GM21723 (cell line): Measurements from ENCODE around the gene UBP1.
"Not testable (repeated sequence)": the region's sequence is repeated elsewhere in the genome, so short reads cannot be mapped to it uniquely, and the experiment has no call there.

Source experiments
- ATAC-seq: cut with Tn5 transposase; IDR thresholded peaks from one replicate; pipeline ENCODE4 v1.9.1; 2021; ENCODE audit warnings: mild to moderate bottlenecking, moderate library complexity; ENCODE audit not compliant: unreplicated experiment

Gene UBP1

GRCh38 chr3:33437556-33438283, 2.5 kb downstream of the UBP1 start:
- no peak for ATAC-seq

DNA sequence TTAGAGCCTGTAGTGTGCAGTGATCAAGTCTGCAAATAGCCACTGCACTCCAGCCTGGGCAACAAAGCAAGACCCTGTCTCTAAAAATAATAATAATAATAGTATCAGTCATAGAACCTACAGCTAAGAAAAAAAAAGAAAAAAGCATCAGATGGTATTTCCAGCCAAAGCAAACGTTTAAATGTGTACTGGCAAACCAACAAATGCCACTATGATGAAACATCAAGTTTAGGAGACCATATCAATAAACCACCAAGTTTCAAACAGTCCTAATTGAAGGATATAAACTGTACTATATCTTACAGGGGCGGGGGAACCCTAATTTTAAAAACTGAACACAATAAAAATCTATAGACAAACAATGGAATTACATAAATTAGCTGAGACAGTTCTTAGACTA, 6.4 kb downstream of the UBP1 start:
- ATAC-seq, result no peak

GRCh38 chr3:33430571-33430970, 9.6 kb downstream of the UBP1 start:
- no peak for ATAC-seq

DNA sequence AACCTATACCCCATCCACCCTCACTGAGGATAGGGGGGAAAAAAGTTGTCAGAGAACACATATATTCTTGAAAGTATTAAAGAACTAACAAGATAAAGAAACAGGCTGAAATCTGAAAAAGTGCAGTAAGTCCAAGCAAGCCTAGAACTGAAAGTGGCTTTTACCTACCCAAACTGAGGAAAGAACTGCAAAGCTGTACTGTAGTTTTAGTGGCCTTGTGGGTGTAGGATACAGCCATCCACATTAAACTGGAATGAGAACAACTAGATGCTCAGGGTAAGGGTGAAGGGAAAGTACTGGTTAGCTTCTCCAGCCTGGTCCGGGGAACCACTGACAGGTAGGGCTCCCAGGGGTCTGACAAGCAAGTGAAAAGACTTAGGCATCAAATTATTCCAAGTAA, 10.1 kb downstream of the UBP1 start:
- ATAC-seq, result peak; percentile 43

GRCh38 chr3:33429306-33429705, 10.9 kb downstream of the UBP1 start:
- ATAC-seq, result not testable (repeated sequence)

GRCh38 chr3:33428734-33429133, 11.5 kb downstream of the UBP1 start:
- ATAC-seq, result no peak

DNA sequence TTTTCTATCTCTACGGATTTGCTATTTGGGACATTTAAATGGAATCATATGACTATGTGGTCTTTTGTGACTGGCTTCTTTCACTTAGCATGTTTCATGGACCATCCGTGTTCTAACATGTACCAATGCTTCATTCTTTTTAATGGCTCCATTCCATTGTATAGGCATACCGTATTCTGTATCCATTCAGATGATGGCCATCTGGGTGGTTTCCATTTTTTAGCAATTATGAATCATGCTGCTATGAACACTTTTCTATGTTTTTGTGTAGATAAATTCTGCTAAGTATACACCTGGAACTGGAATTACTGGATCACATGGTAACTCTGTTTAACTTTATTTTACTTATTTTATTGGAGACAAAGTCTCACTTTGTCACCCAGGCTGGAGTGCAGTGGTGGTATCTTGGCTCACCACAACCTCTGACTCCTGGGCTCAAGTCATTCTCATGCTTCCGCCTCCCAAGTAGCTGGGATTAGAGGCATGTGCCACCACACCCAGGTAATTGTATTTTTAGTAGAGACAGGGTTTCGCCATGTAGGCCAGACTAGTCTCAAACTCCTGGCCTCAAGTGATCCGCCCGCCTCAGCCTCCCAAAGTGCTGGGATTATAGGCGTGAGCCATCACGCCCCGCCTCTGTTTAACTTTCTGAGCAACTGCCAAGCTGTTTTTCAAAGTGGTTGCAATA, 13.4 kb downstream of the UBP1 start:
- ATAC-seq, result no peak

- no peak for ATAC-seq
These were observed 14.1 kb downstream of the UBP1 start for GRCh38 chr3:33426068-33426467.

DNA sequence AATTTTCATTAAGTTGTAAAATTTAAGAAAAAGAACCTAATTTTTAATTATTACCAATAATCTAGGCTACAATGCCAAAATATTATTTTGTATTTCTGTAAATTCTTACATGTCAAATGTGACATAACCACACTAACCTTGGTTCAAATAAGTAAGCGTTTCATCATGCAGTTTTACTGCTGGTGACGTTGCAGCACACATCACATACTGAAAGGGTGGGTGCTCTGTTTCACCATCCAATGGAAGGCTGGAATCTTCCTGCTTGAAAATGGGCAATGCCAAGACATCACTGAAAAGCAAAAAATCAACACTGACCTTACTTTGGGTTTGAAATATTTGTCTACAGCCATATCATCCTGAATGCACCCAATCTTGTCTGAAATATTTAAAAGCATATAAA, 14.8 kb downstream of the UBP1 start:
- ATAC-seq, result no peak

DNA sequence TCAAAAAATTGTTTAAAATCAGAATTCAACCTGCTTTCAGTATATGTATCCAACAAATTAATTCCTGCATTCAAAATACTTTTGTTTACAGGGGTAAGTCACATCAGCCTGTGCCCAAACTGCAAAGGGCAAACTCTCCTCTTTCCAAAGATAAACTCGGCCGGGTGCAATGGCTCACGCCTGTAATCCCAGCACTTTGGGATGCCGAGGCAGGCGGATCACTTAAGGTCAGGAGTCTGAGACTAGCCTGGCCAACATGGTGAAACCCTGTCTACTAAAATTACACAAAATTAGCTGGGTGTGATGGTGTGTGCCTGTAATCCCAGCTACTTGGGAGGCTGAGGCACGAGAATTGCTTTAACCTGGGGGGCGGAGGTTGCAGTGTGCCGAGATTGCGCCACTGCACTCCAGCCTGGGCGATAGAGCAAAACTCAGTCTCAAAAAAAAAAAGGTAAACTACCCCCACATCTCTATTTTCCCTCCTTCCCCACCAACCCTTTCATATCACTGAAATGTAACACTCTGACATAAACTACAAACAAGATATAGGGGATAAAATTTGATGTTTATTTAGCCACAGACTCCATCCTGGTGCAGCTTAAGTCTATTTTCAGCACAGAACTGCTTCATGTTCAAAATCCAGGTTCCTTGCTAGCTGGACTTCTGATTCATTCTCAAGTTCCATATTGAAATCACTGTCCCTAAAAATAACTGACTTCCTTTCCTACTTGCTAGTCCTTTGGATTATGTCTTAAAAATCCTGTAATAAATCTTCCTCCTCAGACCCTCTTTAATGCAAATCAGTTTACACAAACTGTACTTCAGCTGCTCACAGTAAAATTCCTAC, 15.4 kb downstream of the UBP1 start:
- no peak for ATAC-seq

GRCh38 chr3:33420966-33421365, 19.2 kb downstream of the UBP1 start:
- ATAC-seq, result no peak

DNA sequence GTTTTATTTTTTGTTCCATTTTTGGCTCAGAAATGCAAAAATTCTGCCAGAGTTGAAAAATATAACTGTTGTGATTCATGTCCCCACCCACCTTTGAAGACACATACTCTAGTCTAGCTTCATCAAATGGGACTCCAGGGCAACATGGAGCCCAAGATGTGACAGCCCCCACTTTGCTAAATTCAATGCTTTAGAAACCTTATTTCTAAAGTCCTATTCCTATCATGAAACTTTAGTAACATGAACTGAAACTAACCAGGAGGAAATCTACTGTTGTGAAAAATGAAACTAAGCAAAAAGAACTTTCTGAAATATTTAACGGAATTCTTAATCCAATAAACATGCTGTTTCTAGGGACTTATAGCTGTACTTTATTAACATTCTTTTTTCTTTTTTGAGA, 20.3 kb downstream of the UBP1 start:
- no peak for ATAC-seq

GRCh38 chr3:33417066-33417673, 23.0 kb downstream of the UBP1 start:
- no peak for ATAC-seq

GRCh38 chr3:33410816-33411215, 29.4 kb downstream of the UBP1 start:
- ATAC-seq, result not testable (repeated sequence)

GRCh38 chr3:33403756-33404155, 36.4 kb downstream of the UBP1 start:
- no peak for ATAC-seq

DNA sequence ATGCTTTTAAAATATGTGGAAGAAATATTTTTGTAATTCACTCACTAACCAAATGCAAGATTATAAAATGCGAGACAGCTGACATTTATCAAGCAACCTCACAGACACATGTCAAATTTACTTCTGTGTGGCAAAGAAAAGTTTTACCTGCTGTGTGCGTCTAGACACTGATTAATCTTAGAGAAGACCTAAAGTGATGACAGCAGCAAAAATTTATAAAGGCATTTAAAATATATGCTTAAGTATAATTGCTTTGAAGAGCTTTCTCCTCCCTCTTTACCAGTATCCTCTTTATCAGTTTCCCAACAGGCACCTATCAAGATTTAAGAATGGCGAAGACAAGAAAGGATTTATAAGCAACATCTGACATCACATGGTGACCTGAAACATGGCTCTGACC, 37.3 kb downstream of the UBP1 start:
- ATAC-seq, result no peak

DNA sequence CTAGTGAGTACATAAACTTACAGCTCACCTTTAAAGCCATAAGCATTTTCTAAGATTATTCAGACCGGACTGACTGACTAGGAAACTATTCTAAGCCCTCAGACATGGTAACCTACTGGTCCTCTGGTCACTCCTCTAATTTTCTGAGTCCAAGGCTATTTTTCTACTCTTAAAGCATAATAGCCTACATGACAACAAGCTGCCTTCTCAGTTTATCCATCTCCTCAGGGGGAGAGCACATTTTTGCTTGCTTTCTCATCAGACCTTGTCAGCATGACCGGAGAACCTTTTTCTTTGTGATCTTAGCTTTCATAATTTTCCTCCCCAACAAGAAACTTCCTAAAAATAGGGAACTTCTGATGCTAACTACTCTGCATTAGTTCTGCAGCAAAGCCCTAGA, 38.4 kb downstream of the UBP1 start:
- ATAC-seq, result no peak

GRCh38 chr3:33398410-33398809, 41.8 kb downstream of the UBP1 start:
- no peak for ATAC-seq

DNA sequence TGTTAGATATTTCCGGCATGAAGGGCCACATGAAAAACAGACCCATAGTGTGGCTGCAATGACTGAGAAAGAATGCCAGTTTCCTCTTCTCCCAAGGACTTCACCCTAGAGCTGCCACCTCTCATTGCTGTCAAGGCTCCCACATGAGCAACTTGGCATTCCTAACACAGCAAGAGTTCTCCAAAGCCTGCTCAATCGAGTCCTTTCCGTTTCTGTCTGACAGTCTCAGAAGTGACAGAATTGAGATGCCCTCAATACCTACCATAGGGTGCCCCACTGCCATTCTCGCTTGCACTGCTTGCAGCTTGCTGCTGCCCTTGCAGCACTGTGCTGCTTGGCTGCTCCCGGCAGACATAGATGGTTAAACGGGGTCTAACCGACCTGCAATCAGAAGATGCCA, 44.3 kb downstream of the UBP1 start:
- ATAC-seq, result no peak

GRCh38 chr3:33394403-33395054, 45.7 kb downstream of the UBP1 start:
- ATAC-seq, result no peak

- no peak for ATAC-seq
These were observed 47.5 kb downstream of the UBP1 start for GRCh38 chr3:33392703-33393125.
